ENCODE measurements around the gene LRSAM1. TPM values are rescaled to one million over a fixed set of nuclear protein-coding genes. Genes with fewer than 3 reads are reported as not detected.

LRSAM1 gene
- total RNA-seq, 2 experiments from 2014 or later = 20.8 to 32.2 TPM

DNA sequence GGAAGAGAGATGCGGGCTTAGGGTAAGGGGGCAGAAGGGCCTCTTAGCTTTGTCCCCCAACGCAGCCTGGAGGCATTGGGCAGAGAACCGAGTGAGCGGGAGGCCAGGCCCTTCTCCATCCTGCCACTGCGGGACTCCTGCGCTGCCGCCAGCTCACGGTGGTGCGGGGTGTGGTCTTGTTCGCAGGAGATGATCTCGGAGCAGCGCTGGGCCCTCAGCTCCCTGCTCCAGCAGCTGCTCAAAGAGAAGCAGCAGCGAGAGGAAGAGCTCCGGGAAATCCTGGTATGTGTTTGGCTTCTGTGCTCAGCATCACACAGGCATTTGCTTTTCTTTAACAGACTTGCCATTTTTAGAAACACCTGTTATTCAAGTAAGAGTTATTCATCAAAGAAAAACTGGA lies 41.3 kb downstream of the LRSAM1 start:
- Histone ChIP-seq H3K4me3 (ENCODE audit: low read depth, low read length, poor library complexity, severe bottlenecking) (no peak overlapping the region), H3K9me3 (ENCODE audit: low read length) (no peaks in the 10 kb centered on the region), H2AFZ (ENCODE audit: low read length) (no peak overlapping the region), H3K4me2 (ENCODE audit: low read length) (no peak overlapping the region), H3K4me1 (ENCODE audit: insufficient read depth, low read length, poor library complexity, severe bottlenecking) (no peaks in the 10 kb centered on the region), H3K27ac (ENCODE audit: low read depth, low read length, poor library complexity, severe bottlenecking) (no peak overlapping the region), H4K20me1 (ENCODE audit: insufficient read depth, low read length) (no peaks in the 10 kb centered on the region), H3K79me2 (ENCODE audit: insufficient read depth, low read depth, low read length) (no peaks in the 10 kb centered on the region), H3K36me3 (ENCODE audit: insufficient read depth, low read length) (peaks cover 22% of the 10 kb centered on the region), H3K9me2 (ENCODE audit: insufficient read depth, low read length) (no peaks in the 10 kb centered on the region)
- intact Hi-C loops (cut with micrococcal nuclease; ENCODE audit: unreplicated experiment) = no loop called here
- BruUV-seq (replicated peaks) = no TSS peak
- DNase-seq (ENCODE audit: low spot score) = no peak
- TF ChIP-seq EZH2phosphoT487 (IDR thresholded peaks at IDR 0.05; ENCODE audit: borderline replicate concordance, low read depth, low read length) (no peak), CTCF (conservative IDR thresholded peaks at IDR 0.05; ENCODE audit: low read length) (no peak)
- CTCF ChIA-PET (ENCODE audit: unreplicated experiment) = interaction anchor here (0.6 kb wide), 1 partner anchor 128 kb away, joined by 3 read pairs; no protein-coding TSS in a partner anchor
- POLR2A ChIA-PET = no interaction called here

DNA sequence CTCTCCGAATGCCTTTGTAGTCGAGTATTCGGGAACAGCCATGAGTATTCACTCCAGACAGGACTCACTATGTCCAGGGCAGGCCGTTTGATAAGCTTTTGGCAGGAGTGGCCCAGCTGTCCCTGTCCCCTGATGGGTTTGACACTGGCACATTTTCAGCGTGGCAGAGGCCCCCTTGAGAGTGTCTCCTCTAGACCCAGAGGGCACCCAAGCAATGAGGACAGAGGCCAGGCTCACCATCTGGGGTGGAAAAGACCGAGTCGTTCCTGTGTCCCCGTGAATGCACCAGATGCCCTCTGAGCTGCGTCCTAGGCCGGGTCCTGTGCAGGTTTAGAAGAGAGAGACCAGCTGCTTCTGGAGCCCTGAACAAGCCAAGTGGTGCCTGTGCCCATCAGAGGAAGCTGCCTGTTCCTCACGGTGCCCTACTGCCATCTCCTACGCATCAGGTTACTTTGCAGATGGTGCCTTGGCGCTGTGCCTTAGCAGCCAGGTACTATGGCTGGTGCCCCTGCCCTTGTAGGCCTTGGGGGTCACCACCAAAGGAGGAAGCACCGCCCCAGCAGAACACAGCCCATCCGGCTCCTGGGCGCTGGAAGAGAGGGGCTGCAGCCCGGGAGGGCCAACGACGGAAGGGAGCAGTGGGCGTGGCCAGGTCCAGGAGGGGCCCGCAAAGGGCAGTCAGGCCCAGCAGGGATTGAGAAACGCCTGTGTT lies 42.4 kb downstream of the LRSAM1 start:
- Histone ChIP-seq H3K79me2 (ENCODE audit: insufficient read depth, low read depth, low read length) (no peaks in the 10 kb centered on the region), H3K9me2 (ENCODE audit: insufficient read depth, low read length) (no peaks in the 10 kb centered on the region), H3K36me3 (ENCODE audit: insufficient read depth, low read length) (peaks cover 22% of the 10 kb centered on the region), H3K9me3 (ENCODE audit: low read length) (no peaks in the 10 kb centered on the region), H3K4me3 (ENCODE audit: low read depth, low read length, poor library complexity, severe bottlenecking) (no peak overlapping the region), H3K27ac (ENCODE audit: low read depth, low read length, poor library complexity, severe bottlenecking) (no peak overlapping the region), H2AFZ (ENCODE audit: low read length) (no peak overlapping the region), H3K4me1 (ENCODE audit: insufficient read depth, low read length, poor library complexity, severe bottlenecking) (no peaks in the 10 kb centered on the region), H3K4me2 (ENCODE audit: low read length) (no peak overlapping the region), H4K20me1 (ENCODE audit: insufficient read depth, low read length) (no peaks in the 10 kb centered on the region)
- DNase-seq (ENCODE audit: low spot score) = no peak
- intact Hi-C loops (cut with micrococcal nuclease; ENCODE audit: unreplicated experiment) = no loop called here
- no TSS peak for BruUV-seq (replicated peaks)
- CTCF ChIA-PET (ENCODE audit: unreplicated experiment) = no interaction called here
- TF ChIP-seq CTCF (conservative IDR thresholded peaks at IDR 0.05; ENCODE audit: low read length) (no peak), EZH2phosphoT487 (IDR thresholded peaks at IDR 0.05; ENCODE audit: borderline replicate concordance, low read depth, low read length) (no peak)
- POLR2A ChIA-PET = no interaction called here

DNA sequence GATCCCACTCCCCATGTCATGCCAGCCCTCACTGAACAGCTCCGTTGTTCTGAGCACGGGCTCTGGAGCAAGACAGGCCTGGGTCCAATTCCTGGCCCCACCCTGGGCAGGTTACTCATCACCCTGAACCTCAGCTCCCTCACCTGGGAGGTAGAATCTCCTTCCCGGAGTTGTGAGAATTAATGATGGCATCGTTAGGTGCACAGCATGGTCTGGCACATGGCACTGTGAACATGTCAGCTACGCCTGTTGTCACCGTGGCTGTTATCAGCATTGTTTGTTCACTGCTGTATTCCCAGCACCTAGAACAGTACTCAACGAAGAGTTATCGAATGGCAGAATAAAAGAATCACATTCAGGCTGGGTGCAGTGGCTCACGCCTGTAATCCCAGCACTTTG lies 43.0 kb downstream of the LRSAM1 start:
- BruUV-seq (replicated peaks) = no TSS peak
- ChIA-PET POLR2A (no interaction called here), CTCF (ENCODE audit: unreplicated experiment) (no interaction called here)
- TF ChIP-seq EZH2phosphoT487 (IDR thresholded peaks at IDR 0.05; ENCODE audit: borderline replicate concordance, low read depth, low read length) (no peak), CTCF (conservative IDR thresholded peaks at IDR 0.05; ENCODE audit: low read length) (no peak)
- Histone ChIP-seq H3K79me2 (ENCODE audit: insufficient read depth, low read depth, low read length) (no peaks in the 10 kb centered on the region), H3K4me2 (ENCODE audit: low read length) (no peak overlapping the region), H4K20me1 (ENCODE audit: insufficient read depth, low read length) (no peaks in the 10 kb centered on the region), H3K36me3 (ENCODE audit: insufficient read depth, low read length) (peaks cover 22% of the 10 kb centered on the region), H3K9me2 (ENCODE audit: insufficient read depth, low read length) (no peaks in the 10 kb centered on the region), H3K4me1 (ENCODE audit: insufficient read depth, low read length, poor library complexity, severe bottlenecking) (no peaks in the 10 kb centered on the region), H3K9me3 (ENCODE audit: low read length) (no peaks in the 10 kb centered on the region), H3K4me3 (ENCODE audit: low read depth, low read length, poor library complexity, severe bottlenecking) (no peak overlapping the region), H3K27ac (ENCODE audit: low read depth, low read length, poor library complexity, severe bottlenecking) (no peak overlapping the region), H2AFZ (ENCODE audit: low read length) (no peak overlapping the region)
- no peak for DNase-seq (ENCODE audit: low spot score)
- intact Hi-C loops (cut with micrococcal nuclease; ENCODE audit: unreplicated experiment) = no loop called here
